Measurements from ENCODE around the gene ZNF532. TPM values are rescaled to one million over a fixed set of nuclear protein-coding genes. Genes with fewer than 3 reads are reported as not detected.

Gene ZNF532
- total and polyA plus RNA-seq, 2 donors (not counting 3 experiments of a cell fraction or from before 2014, with no cell fraction given): 42.3 to 70.1 TPM

DNA sequence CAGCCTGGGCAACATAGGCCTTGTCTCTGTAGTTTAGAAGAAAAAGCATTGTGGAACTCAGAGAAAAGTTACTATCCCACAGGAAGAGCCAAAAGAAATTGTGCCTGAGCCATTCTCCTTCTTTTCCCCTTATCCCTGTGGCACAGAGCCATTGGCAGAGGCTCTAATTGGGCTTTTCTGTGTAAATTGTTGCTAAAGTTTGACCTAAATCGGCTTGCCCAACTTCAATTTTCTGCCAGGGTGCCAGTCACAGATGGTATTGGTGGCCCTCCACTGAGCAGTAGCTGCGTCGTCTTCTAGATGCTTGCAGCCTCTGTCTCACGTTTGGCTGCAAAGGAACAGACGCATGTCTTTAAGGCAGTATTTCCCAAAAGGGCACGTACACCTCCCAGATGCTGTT is 30.3 kb downstream of the ZNF532 start:
- Histone ChIP-seq H3K4me3 (replicated peaks in 1 of 3; ENCODE audit: insufficient read depth in 1 of 3, low read depth in 1 of 3, low read length in 3 of 3) (no peak overlapping the region), H2AFZ (ENCODE audit: low read depth, low read length) (no peak overlapping the region), H3K27me3 (ENCODE audit: control insufficient read depth in 2 of 2, insufficient read depth in 2 of 2, low read length in 2 of 2) (no peaks in the 10 kb centered on the region), H3K27ac (ENCODE audit: insufficient read depth, low read depth, low read length) (no peak overlapping the region), H4K20me1 (replicated peaks; ENCODE audit: control insufficient read depth, extremely low read depth, insufficient read depth, low read length) (no peaks in the 10 kb centered on the region), H3K79me2 (ENCODE audit: control insufficient read depth, insufficient read depth, low read length) (no peaks in the 10 kb centered on the region), H3K9me1 (replicated peaks; ENCODE audit: control insufficient read depth, extremely low read depth, insufficient read depth, low read length) (no peaks in the 10 kb centered on the region), H3K9ac (replicated peaks; ENCODE audit: extremely low read depth, insufficient read depth, low read length) (no peak overlapping the region), H3K36me3 (ENCODE audit: control insufficient read depth in 2 of 2, extremely low read depth in 1 of 2, insufficient read depth in 2 of 2, low read length in 2 of 2) (peaks cover 0 to 4% of the 10 kb centered on the region in 2 experiments), H3K9me3 (replicated peaks; ENCODE audit: control insufficient read depth, insufficient read depth, low read length) (no peaks in the 10 kb centered on the region), H3K4me2 (ENCODE audit: insufficient read depth, low read length) (no peak overlapping the region), H3K4me1 (ENCODE audit: control insufficient read depth, extremely low read depth, insufficient read depth, low read length) (no peaks in the 10 kb centered on the region)
- FAIRE-seq: no peak
- ChIA-PET POLR2A (no interaction called here), CTCF (no interaction called here)
- BruUV-seq (replicated peaks): no TSS peak
- TF ChIP-seq JUN (IDR thresholded peaks at IDR 0.05; ENCODE audit: borderline replicate concordance, insufficient read depth, insufficient read length, low read depth) (no peak), EZH2 (IDR thresholded peaks at IDR 0.05; ENCODE audit: borderline replicate concordance, low read depth, low read length, severe bottlenecking) (no peak), POLR2A (IDR thresholded peaks at IDR 0.05; ENCODE audit: low read depth, low read length) (no peak), GATA2 (IDR thresholded peaks at IDR 0.05; ENCODE audit: insufficient read depth, insufficient read length, low read depth, low read length) (no peak), MYC (IDR thresholded peaks at IDR 0.05; ENCODE audit: low read depth, low read length) (no peak), FOS (IDR thresholded peaks at IDR 0.05; ENCODE audit: borderline replicate concordance, insufficient read depth, low read length) (no peak), POLR2AphosphoS5 (IDR thresholded peaks at IDR 0.05; ENCODE audit: insufficient read depth, low read depth, low read length) (no peak)
- TF ChIP-seq, protein P1, sequence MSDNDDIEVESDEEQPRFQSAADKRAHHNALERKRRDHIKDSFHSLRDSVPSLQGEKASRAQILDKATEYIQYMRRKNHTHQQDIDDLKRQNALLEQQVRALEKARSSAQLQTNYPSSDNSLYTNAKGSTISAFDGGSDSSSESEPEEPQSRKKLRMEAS (IDR thresholded peaks at IDR 0.05; ENCODE audit: insufficient read depth, insufficient read length): no peak
- TF ChIP-seq, protein P2, sequence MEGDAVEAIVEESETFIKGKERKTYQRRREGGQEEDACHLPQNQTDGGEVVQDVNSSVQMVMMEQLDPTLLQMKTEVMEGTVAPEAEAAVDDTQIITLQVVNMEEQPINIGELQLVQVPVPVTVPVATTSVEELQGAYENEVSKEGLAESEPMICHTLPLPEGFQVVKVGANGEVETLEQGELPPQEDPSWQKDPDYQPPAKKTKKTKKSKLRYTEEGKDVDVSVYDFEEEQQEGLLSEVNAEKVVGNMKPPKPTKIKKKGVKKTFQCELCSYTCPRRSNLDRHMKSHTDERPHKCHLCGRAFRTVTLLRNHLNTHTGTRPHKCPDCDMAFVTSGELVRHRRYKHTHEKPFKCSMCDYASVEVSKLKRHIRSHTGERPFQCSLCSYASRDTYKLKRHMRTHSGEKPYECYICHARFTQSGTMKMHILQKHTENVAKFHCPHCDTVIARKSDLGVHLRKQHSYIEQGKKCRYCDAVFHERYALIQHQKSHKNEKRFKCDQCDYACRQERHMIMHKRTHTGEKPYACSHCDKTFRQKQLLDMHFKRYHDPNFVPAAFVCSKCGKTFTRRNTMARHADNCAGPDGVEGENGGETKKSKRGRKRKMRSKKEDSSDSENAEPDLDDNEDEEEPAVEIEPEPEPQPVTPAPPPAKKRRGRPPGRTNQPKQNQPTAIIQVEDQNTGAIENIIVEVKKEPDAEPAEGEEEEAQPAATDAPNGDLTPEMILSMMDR (IDR thresholded peaks at IDR 0.05; ENCODE audit: extremely low read depth in 1 of 2, insufficient read depth in 1 of 2, low read depth in 1 of 2, low read length in 2 of 2): no peak
- intact Hi-C loops (cut with micrococcal nuclease): no loop called here
- no peak for DNase-seq (ENCODE audit: low read depth, low spot score)
- dilution Hi-C loops (cut with MboI; ENCODE audit: extremely low pct_ligation_motif_present, low sequenced_read_pairs): no loop called here
